AG04450 (cell line): ENCODE data around the gene IFT122. TPM values are rescaled to one million over a fixed set of nuclear protein-coding genes. Genes with fewer than 3 reads are reported as not detected.

Source experiments
- CTCF ChIA-PET: fragments of 300-600, 350-600 bp; formaldehyde crosslinking; extraction: SDS; loops from one replicate; lab custom pipeline; 2022; ENCODE audit warnings: antibody characterized with exemption, inconsistent platforms; lab: Charles Lee
- POLR2A ChIA-PET: fragments of 350-600 bp; formaldehyde crosslinking; extraction: SDS; loops from one replicate; lab custom pipeline; 2021; ENCODE audit warnings: antibody characterized with exemption, inconsistent platforms; lab: Yijun Ruan, JAX
- DNase-seq: peaks from one replicate; pipeline ENCODE4 v3.0.0-alpha.2; 2011; ENCODE audit warnings: low read depth, low spot score
- H3K27ac ChIP-seq: one replicate; pipeline ENCODE4 v1.5.1; 2012; ENCODE audit warnings: low read depth, low read length, control low read depth
- H3K27me3 ChIP-seq: one replicate; pipeline ENCODE4 v1.6.0; 2012; ENCODE audit warnings: low read length; ENCODE audit not compliant: control insufficient read depth, insufficient read depth
- H3K4me3 ChIP-seq: 2 replicates; pipeline ENCODE4 v1.5.1; 2011; ENCODE audit warnings: mild to moderate bottlenecking, low read depth, low read length, control low read depth
- H3K9me3 ChIP-seq: 2 replicates; pipeline ENCODE4 v1.5.1; 2012; ENCODE audit warnings: low read length; ENCODE audit not compliant: control insufficient read depth, insufficient read depth
- CTCF ChIP-seq: IDR thresholded peaks from 2 replicates; pipeline ENCODE4 v1.5.1; 2011; ENCODE audit warnings: low read depth, low read length, control low read depth, inconsistent platforms
- polyA plus RNA-seq: library from polyadenylated mRNA; depleted of rRNA; stranded (reverse); fragments of >200 nt; gene quantifications from 2 replicates; pipeline ENCODE4 v1.2.3, GENCODE V29; 2011

The IFT122 gene
- polyA plus RNA-seq, 1 experiment: 14.3 TPM

GRCh38 chr3:129428376-129429079, 11.5 kb upstream of the IFT122 start, which contains the start of gene EFCAB12:
TSS of gene EFCAB12 (minus strand) at chr3:129428636. CDS start at chr3:129428488, 148 bp downstream.
- Histone ChIP-seq H3K27me3 (peaks cover 3% of the 10 kb centered on the region), H3K27ac (no peak within 1 kb of the TSS), H3K9me3 (no peaks in the 10 kb centered on the region), H3K4me3 (peak within 1 kb of the TSS; percentile 76)
- peak; percentile 79 for DNase-seq
- ChIA-PET POLR2A (interaction anchor here (0.6 to 3.2 kb wide), 4 partner anchors 11 to 683 kb away, joined by 3 to 34 read pairs (median 6); partner anchors contain the start of genes IFT122 and MBD4), CTCF (interaction anchor here (0.6 to 1.8 kb wide), 4 partner anchors 10 to 45 kb away, joined by 3 to 8 read pairs (median 3); no protein-coding TSS in a partner anchor)
- TF ChIP-seq CTCF: no peak

- H3K27me3 ChIP-seq: peaks cover 3% of the 10 kb centered on the region
- H3K9me3 ChIP-seq: no peaks in the 10 kb centered on the region
- DNase-seq: no peak
- ChIA-PET CTCF (interaction anchor here (0.6 to 1.8 kb wide), 3 partner anchors 10 to 46 kb away, joined by 3 to 8 read pairs (median 3); no protein-coding TSS in a partner anchor), POLR2A (interaction anchor here (0.6 to 3.2 kb wide), 4 partner anchors 10 to 683 kb away, joined by 3 to 34 read pairs (median 6); partner anchors contain the start of genes IFT122 and MBD4)
- TF ChIP-seq CTCF: no peak
- H3K27ac ChIP-seq: no peak overlapping the region
- H3K4me3 ChIP-seq: no peak overlapping the region
These were observed 11.0 kb upstream of the IFT122 start for GRCh38 chr3:129429080-129429451.

- TF ChIP-seq CTCF: no peak
- peaks cover 3% of the 10 kb centered on the region for H3K27me3 ChIP-seq
- H3K27ac ChIP-seq: no peak overlapping the region
- ChIA-PET POLR2A (interaction anchor here (0.6 to 3.2 kb wide), 3 partner anchors 10 to 682 kb away, joined by 3 to 34 read pairs (median 7); partner anchors contain the start of genes IFT122 and MBD4), CTCF (interaction anchor here (1.2 to 1.8 kb wide), 2 partner anchors 44 to 46 kb away, joined by 3 to 8 read pairs; no protein-coding TSS in a partner anchor)
- H3K9me3 ChIP-seq: no peaks in the 10 kb centered on the region
- H3K4me3 ChIP-seq: no peak overlapping the region
- no peak for DNase-seq
These were observed 10.4 kb upstream of the IFT122 start for GRCh38 chr3:129429602-129430001.

GRCh38 chr3:129432036-129432435, 8.0 kb upstream of the IFT122 start:
- POLR2A ChIA-PET: no interaction called here
- Histone ChIP-seq H3K27me3 (peaks cover 3% of the 10 kb centered on the region), H3K4me3 (no peak overlapping the region), H3K27ac (peak overlapping the region; percentile 21), H3K9me3 (no peaks in the 10 kb centered on the region)
- no peak for DNase-seq
- no peak for TF ChIP-seq CTCF
- CTCF ChIA-PET: no interaction called here

DNA sequence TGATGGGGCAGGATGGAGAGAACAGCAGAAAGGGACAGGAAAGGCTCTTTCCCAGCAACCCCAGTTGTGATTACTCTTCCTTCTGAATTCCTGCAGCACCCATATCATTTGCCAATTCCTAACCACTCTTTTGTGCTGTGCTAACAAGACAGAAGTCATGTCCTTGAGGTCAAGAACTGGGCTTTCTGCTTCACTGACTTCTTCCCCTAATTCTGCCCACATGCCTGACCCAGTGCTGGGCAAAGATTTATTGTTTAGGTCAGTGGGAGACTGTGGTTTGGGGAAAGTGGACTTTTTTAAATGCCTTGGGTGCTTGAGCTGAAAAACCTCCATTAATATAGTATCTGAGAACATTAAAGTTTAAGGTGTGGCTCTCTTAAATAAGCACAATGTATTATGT, 7.4 kb upstream of the IFT122 start:
- Histone ChIP-seq H3K27me3 (peaks cover 3% of the 10 kb centered on the region), H3K4me3 (no peak overlapping the region), H3K27ac (no peak overlapping the region), H3K9me3 (no peaks in the 10 kb centered on the region)
- POLR2A ChIA-PET: no interaction called here
- no peak for DNase-seq
- CTCF ChIA-PET: interaction anchor here (0.6 to 1.0 kb wide), 2 partner anchors 32 to 324 kb away, joined by 5 to 6 read pairs; no protein-coding TSS in a partner anchor
- no peak for TF ChIP-seq CTCF
